Fibroblast of skin of scalp (primary cell): ENCODE data around the gene KMT2A.

ENCODE experiments used
- DNase-seq: peaks from one replicate; pipeline ENCODE4 v3.0.0-alpha.2; 2013

KMT2A gene

DNA sequence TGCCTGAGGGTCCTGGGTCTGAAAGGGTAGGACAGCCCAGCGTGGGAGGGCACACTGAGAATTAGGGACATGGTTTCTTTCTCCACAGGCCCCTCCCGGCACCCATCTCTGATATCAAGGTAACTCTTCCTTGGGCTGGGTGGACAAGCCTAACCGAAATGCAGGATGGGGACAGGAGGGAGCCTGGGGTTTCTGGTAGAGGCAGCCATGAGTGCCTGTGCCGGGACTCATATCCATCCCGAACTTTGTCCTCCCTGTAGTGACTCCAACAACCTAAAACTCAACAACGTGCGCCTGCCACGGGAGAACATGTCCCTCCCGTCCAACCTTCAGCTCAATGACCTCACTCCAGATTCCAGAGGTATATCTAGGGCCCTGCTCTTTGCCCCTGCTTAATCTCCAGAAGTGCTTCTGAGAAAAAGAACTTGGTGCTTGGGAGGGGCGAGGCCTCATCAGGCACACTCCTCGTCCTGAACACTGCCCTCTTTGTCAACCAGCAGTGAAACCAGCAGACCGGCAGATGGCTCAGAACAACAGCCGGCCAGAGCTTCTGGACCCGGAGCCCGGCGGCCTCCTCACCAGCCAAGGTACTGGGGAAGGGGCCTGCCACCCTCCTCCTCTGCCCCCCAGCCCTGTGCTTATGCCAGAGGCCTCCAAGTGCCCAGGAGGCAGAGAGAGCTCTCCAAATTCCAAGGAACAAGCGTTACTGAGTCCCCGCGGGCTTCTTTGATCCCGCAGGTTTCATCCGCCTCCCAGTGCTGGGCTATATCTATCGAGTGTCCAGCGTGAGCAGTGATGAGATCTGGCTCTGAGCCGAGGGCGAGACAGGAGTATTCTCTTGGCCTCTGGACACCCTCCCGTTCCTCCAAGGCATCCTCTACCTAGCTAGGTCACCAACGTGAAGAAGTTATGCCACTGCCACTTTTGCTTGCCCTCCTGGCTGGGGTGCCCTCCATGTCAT is 97.8 kb downstream of the KMT2A start:
- no peak for DNase-seq

DNA sequence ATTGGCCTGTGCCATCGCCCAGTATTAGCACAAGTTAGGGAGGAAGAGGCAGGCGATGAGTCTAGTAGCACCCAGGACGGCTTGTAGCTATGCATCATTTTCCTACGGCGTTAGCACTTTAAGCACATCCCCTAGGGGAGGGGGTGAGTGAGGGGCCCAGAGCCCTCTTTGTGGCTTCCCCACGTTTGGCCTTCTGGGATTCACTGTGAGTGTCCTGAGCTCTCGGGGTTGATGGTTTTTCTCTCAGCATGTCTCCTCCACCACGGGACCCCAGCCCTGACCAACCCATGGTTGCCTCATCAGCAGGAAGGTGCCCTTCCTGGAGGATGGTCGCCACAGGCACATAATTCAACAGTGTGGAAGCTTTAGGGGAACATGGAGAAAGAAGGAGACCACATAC is 99.0 kb downstream of the KMT2A start:
- no peak for DNase-seq

DNA sequence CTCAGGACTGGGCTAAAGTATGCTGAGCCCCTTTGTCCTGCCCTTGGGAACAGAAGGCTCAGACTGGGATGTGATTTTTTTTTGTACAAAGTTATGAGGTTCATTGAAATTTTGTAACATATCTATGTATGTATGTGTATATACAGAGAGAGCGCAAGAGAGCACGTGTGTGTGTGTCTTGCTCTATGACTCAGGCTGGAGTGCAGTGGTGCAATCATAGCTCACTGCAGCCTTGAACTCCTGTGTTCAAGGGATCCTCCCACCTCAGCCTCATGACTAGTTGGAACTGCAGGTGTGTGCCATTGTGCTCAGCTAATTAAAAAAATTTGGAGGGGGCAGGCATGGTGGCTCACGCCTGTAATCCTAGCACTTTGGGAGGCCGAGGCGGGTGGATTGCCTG is 100.4 kb downstream of the KMT2A start:
- no peak for DNase-seq

DNA sequence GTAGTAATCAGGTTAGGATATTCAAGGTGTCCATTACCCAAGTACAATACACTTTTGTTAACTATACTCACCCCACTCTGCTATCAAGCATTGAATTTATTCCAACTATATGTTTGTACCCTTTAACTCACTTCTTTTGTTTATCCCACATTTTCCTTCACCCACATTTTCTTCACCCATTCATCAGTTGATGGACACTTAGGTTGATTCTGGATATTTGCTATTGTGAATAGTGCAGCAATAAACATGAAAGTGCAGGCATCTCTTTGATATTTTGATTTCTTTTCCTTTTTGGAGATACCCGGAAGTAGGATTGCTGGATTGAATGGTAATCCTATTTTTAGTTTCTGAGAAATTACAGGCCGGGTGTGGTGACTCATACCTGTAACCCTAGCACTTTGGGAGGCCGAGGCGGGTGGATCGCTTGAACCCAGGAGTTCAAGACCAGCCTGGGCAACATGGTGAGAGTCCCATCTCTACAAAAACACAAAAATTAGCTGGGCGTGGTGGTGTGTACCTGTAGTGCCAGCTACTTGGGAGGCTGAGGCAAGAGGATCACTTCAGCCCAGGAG is 101.2 kb downstream of the KMT2A start:
- DNase-seq: no peak

DNA sequence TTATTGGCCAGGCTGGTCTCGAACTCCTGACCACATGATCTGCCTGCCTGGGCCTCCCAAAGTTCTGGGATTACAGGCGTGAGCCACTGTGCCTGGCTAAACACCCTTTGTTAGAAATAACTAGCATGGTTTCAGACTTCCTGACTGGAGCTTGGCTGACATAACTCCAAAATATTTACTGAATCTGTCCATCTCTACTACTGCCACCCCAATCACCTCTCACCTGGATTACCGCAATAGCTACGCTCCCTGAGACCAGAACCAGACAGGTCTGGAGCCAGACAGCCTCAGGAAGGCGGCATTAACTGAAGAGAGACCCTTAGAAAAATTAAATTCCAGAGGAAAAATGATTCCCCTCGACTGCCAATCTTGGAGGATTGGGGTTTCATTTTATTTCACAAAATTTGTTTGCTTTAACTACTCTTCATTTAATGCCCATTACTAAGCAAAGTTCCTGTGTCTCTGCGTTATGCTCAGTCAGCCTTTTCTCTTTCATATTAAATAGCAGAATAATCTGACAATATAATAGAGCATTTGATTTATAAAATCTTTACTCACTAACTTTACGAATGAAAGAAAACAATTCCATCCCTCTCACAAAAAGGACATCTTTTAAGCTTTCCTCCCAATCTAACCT is 107.8 kb downstream of the KMT2A start:
- DNase-seq: no peak

DNA sequence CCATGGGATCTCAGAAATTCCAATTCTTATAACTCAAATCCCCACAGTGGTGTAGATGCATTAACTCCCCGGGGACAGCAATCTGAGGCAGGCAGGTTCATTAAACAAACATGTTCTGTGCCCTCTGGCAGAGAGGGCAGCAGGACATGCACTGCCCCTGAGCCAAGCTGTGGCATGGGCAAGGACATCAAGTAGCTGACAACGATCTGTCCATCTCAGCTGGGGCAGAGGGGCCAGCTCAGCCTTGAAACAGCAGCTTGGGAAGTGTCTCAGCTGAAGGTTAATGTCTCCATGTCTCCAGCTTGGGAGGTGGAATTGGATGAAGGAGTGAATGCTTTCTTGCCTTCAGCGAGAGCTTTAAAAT is 108.3 kb downstream of the KMT2A start:
- no peak for DNase-seq

DNA sequence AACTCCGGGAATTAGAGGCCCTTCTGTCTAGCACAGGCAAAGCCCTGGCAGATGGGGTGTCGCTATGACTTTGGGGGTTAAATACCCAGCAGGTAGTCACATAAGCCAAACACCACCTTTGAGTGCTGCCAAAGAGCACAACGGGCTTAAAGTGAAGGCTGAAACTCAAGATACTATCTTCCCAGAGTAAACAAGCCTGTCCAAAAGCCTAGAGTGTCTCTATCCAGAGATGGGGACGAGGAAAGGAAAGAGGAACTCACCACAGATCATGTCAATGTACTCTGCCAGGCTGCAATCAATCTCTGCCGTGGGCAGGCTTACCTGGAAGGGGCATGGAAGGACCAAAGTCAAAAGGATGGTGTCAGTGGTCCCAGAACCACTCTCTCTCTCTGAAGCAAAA is 109.2 kb downstream of the KMT2A start:
- no peak for DNase-seq

DNA sequence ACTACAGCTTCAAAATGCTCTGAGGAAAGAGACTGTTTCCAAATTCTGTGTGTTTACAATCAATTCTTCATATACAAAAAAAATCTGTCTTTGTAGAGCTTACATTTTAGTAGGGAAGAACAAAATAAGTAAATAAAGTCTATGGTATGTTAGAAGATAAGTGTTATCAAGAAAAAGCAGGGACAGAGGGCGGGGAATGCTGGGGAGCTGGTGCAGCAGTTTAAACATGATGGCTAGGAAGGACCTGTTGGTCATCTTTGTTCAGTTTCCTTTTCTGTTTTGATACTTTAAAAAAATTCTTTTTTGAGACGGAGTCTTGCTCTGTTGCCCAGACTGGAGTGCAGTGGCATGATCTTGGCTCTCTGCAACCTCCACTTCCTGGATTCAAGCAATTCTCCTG is 110.8 kb downstream of the KMT2A start:
- DNase-seq: no peak

DNA sequence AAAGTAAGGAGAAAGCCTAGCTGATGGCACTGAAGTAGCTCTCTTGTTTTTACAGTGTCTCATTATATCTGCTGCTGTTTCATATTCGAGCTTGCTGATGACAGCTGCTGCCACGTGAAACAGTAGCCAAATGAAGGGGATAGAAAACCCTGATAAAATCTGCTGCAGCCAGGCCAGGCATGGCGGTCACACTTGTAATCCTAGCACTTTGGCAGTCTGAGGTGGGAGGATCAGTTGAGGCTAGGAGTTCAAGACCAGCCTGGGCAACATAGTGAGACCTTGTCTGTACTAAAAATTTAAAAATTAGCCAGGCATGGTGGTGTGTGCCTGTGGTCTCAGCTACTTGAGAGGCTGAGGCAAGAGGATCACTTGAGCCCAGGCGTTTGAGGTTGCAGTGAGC is 116.0 kb downstream of the KMT2A start:
- DNase-seq: no peak

DNA sequence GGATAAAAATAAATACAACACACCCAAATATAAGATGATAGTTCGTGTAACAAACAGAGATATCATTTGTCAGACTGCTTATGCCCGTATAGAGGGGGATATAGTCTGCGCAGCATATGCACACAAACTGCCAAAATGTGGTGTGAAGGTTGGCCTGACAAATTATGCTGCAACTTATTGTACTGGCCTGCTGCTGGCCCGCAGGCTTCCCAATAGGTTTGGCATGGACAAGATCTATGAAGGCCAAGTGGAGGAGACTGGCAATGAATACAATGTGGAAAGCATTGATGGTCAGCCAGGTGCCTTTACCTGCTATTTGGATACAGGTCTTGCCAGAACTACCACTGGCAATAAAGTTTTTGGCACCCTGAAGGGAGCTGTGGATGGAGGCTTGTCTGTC is 124.5 kb downstream of the KMT2A start:
- no peak for DNase-seq

DNA sequence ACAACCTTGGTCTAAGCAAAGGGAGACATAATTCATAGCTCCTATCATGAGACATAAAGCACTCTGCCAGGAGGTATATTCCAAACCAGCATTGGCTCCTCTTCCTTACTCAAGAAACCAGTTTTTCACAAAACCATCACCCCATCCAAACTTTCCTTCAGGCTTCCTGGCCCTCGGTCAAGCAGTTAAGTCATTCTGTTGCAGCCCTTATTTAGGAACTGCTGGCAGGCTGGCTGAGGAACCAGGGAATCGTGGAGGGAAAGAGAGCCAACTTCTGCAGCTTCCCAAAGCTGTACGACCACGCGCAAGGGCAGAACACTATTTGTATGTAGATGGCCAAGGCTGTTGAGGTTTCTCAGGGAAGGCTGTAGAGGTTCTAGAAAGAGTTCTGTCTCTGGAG is 128.8 kb downstream of the KMT2A start:
- DNase-seq: no peak

DNA sequence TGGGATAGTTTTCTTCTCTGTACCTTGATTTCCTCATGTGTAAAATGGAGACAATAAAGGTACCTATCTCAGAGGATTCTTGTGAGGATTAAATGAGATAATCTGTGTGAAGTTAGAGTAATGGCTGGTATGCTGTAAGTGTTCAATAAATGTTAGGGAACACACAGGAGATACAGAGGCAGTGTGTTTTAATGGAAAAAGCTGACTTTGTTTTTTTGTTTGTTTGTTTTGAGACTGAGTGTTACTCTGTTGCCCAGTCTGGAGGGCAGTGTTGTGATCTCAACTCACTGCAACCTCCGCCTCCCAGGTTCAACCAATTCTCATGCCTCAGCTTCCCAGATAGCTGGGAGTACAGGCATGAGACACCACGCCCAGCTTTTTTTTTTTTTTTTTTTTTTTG is 133.4 kb downstream of the KMT2A start:
- DNase-seq: no peak

DNA sequence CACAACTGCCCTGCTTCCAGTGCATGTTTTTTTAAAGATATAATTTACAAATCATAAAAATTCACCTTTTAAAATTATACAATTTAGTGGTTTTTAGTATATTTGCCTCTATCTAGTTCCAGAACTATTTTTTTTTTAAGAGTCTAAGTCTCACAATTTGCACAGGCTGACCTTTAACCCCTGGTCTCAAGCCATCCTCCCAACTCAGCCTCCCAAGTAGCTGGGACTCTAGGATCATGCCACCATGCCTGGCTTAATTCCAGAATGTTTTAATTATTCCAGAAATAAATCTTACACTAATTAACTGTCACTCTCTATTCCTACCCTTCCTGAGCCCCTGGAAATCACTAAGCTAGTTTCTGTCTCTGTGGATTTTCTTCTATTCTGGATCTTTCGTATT is 134.5 kb downstream of the KMT2A start:
- no peak for DNase-seq

DNA sequence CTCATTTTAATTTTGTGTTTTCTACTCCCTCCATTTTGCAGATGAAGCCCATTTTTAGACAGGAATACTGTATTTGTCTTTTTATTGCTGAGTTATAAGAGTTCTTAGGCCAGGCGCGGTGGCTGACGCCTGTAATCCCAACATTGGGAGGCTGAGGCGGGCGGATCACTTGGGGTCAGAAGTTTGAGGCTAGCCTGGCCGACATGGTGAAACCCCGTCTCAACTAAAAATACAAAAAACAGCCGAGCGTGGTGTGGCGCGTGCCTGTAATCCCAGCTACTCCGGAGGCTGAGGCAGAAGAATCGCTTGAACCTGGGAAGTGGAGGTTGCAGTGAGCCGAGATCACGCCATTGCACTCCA is 135.4 kb downstream of the KMT2A start:
- peak; percentile 21 for DNase-seq

DNA sequence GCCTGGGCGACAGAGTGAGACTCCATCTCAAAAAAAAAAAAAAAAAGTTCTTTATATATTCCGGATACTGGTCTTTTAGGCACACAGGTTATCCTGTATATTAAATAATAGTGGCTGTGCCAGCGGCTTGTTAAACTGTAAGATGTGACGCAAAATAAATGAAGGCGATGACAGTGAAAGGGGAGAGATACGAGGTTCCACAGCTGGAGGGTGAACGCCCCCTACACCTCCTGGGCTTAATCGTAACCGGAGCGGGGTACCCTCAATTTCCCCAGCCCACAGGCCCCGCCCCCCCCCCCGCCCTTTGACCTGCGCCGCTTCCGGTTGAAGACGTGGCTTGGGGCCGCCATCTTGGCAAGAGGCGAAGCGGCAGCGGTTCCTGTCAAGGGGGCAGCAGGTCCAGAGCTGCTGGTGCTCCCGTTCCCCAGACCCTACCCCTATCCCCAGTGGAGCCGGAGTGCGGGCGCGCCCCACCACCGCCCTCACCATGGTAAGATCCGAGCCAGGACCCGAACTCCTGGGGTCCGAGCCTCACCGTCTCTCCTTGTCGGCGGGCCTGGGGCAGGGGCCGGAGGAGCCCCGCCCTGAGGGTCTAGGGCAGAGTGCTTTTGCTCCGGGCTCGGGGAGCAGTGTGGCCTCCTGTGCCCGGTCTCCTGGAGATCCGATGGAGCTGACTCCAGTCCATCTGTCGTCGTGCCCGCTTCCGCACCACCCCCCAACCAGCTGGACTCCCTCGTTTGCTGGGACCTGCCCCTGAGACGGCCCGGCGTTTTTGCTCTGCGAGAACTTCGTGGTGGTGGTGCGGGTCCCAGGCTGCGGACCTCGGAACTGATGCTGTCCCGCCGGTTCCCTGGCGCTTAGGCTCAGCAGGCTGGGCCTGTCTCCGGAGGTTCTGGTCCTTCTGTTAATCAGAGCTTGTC is 136.0 kb downstream of the KMT2A start, which contains the start of gene ARCN1:
Gene ARCN1 (plus strand): TSS at position 349 of the 920 bp plus-strand sequence. CDS start 139 bp downstream, at position 488.
- peak; percentile 85 for DNase-seq

DNA sequence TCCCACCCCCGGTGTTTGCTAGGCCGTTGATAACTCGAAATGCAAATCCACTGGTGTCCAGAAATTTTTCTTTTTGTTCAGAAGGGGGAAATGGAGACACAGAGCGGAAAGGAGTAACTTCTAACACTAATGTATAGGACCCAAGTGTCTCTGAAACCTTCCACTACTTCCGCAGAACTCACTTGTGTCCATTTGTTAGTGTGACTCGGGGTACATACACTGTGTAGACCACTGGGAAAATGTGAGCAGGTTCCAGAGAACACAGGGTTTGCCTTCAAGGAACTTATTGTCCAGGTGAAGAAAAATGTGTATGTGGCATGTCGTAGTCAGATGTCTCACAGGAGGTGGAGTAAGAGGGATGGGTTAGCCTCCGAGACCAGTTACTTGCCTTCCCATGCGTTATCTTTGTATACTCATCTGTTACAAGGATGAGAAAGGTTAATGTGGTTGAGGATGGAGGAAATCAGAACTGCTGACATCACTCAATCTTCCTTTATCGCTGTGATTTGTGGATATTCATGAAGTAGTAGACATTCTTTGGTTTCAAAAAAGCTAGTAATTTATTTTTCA is 136.8 kb downstream of the KMT2A start:
- DNase-seq: peak; percentile 51

DNA sequence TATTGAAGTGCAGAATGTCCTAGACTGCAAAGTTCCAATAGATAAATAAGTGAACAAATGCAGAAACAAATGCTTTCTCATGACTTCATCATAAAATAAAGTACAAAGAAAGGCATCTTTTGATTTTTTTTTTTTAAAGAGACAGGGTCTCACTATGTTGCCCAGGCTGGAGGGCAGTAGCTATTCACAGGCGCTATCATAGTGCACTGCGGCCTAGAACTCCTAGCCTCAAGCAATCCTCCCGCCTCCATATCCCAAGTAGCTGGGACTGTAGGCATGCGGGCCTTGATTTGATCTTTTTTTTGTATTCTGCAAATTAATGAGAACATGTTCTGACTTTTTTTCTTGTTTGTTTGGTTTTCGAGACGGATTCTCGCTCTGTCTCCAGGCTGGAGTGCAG is 138.3 kb downstream of the KMT2A start:
- DNase-seq: no peak
